GM19023 (cell line): ENCODE measurements around the gene STT3A.
A peak's percentile ranks its signal among the peaks of the same experiment; 100 is the strongest.
"Not testable (repeated sequence)": the region's sequence is repeated elsewhere in the genome, so short reads cannot be mapped to it uniquely, and the experiment has no call there.

Experiments
- ATAC-seq: cut with Tn5 transposase; IDR thresholded peaks from one replicate; pipeline ENCODE4 v1.9.1; 2021; ENCODE audit warnings: mild to moderate bottlenecking, moderate library complexity; ENCODE audit not compliant: unreplicated experiment

STT3A gene

GRCh38 chr11:125592305-125593113, at the start of gene STT3A:
Gene STT3A (plus strand): TSS chr11:125592852. CDS start chr11:125595916, 3,064 bp downstream.
- ATAC-seq = peak; percentile 96

DNA sequence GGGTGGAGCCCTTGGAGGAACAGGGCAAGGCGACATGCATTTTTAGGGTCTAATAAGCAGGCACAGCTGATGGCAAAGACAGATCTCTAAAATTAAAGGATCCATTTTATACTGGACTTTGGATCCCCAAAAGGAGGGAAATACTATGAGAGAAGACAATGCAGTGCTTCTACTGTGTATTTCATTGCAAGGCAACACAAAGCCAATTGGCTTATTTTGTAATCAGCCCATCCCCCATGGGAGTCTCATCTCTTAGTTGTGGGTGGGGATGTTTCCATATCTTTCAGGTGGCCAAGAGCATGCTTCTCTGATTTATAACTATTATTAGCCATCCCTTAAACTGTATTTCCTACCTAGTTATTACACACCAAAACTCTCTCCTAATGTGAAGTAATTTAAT, 41.9 kb upstream of the STT3A start:
- ATAC-seq = no peak

DNA sequence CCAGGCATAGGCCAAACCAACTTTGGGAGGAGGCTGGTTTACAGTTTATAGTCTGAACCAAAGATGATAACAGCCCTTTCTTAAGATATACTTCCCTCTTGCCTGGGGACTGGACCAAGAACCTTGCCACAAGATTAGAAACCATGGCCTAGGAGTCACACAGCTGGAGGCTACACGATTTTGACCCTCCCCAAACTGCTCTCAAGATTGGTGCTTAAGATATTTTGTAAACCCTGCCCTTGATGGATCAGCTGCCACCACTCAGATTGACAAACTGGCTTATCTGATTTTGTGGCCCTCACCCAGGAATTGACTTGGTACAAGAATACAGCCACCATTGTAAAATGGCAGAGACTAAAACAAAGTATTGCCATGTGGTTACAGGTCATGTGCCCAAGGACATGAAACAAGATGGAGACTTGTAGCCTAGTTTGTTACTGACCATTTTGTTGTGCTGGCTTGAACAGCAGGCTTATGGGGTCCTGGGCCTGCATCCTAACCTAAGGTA, 40.8 kb upstream of the STT3A start:
- no peak for ATAC-seq

- no peak for ATAC-seq
Observed at GRCh38 chr11:125552927-125553326, 39.7 kb upstream of the STT3A start.

GRCh38 chr11:125553357-125553756, 39.3 kb upstream of the STT3A start:
- no peak for ATAC-seq

DNA sequence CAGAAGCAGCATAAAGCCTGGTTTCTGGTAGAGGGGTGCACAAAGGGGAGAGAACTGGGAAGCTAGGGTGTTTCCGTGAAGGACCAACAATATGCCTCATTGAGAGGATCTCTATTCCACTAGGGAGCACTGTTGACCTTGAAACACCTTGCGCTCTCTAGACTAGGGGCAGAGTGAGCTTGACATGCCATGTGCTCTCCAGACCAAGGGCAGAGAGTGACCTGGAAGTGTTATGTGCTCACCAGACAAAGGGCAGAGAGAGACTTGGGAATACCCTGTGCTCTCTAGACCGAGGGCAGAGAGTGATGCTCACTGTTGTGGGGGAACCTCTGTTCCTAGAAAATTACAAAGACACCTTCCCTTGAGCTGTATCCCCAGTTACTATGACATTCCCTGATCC, 38.6 kb upstream of the STT3A start:
- ATAC-seq = no peak

DNA sequence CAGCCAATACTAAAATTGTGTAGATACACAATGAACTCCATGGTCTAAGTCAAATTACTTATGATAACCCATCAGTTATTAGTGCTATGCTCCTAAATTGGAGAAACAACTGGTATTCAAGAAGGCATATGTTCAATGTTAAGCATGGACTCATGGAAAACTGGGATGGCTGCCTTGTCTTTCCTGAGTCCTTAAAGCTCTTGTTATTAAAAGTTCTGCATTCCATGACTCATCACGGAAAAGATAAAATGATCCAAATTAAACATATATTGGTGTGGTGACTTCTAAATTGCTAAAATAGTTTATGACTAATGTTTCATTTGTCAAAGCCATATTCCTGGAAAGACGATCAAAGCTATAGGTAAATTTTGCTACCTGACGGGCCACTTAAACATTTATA, 32.8 kb upstream of the STT3A start:
- no peak for ATAC-seq

DNA sequence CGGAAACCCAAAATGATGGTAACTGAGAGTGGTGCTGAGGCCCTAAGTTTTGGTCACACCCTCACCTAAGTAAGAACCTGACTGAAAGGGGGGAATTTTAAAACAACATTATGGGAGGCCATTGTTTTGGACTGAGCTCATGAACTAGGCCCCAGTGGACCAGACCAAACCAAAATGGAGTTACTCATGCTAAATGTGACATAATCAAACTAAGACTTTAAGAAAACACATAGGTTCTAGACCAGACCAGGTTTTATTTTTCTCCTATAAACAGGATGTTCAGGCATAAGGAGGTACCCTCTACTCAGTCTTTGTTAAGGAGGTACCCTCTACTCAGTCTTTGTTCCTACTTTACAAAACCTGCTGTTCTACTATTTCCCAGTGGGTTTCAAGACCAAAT, 30.7 kb upstream of the STT3A start:
- no peak for ATAC-seq

DNA sequence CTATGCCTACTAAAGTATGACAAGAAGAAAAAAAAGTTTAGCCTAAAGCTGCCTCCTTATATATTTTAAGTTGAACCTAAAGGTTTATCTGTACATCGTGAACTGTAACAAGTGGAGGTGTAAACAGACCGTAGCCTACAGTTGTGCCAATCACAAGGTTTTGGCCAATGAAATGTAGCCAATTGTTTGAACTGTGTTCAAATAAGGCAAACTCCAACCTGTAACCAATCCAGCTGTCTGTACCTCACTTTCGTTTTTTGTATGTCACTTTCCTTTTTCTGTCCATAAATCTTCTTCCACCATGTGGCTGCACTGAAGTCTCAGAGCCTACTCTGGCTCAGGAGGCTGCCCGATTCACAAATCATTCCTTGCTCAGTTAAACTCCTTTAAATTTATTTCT, 30.2 kb upstream of the STT3A start:
- ATAC-seq = no peak

- ATAC-seq = no peak
Observed at GRCh38 chr11:125564357-125564756, 28.3 kb upstream of the STT3A start.

DNA sequence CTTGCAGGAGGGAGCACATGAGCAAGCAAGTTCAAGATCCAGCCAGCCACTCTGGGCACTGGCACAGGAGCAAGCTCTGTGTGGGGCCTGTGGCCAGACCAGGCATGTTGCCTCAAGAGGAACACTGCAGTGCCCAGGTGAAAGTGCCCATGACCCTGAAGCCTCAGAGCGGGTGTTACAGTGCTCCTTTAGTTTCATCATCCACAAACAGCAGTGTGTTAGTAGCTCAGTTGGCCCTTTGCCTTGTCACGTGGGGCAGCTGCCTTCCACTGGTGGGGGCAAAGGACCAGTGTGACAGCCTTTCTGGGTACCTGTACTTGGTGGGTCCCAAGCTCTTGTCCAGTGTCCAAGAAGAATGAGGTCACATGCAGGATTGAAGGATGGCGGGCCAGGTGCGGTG, 26.4 kb upstream of the STT3A start:
- ATAC-seq = no peak

DNA sequence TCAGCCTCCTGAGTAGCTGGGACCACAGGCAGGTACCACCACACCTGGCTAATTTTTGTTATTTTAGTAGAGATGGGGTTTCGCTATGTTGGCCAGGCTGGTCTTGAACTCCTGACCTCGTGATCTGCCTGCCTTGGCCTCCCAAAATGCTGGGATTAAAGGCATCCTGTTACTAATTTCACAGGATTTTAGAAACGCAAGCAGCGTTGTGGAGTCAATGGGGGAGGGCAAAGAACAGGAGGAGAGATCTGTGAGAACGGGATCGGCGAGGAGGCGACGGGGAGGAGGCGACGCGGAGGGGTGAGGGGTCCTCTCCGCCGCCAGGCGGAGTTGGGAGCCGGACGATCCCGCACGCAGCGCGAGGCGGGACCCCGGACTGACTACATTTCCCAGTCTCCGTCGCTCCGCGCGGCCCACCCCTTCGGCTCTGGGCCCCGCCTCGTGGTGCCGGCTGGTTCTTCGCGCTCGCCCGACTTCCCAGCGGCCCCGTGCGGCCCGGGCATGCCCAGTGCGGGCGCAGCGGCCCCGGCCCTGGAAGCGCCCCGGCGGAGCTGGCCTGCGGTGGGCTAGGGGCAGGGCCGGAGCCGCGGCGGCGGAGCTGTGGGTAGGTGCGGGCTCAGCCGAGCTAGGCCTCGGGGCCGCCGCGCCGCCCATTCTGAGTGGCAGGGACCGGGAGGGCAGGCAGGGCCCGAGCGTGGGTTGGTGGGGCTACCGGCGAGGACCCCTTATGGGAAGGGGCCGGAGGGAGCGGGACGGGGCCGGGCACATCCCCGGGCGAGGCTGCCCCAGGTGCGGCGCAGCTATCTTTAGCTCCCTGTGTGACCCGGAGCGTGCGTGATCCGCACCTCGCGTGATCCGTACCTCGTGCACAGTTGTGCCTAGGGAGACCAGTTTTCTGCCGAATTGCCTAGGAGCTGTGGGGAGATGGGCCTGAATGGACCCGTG, 23.4 kb upstream of the STT3A start, which contains the start of gene EI24:
TSS of gene EI24 (plus strand) at position 508 of the 945 bp plus-strand sequence. CDS start 3,051 bp downstream, outside the sequence.
- peak; percentile 97 for ATAC-seq

DNA sequence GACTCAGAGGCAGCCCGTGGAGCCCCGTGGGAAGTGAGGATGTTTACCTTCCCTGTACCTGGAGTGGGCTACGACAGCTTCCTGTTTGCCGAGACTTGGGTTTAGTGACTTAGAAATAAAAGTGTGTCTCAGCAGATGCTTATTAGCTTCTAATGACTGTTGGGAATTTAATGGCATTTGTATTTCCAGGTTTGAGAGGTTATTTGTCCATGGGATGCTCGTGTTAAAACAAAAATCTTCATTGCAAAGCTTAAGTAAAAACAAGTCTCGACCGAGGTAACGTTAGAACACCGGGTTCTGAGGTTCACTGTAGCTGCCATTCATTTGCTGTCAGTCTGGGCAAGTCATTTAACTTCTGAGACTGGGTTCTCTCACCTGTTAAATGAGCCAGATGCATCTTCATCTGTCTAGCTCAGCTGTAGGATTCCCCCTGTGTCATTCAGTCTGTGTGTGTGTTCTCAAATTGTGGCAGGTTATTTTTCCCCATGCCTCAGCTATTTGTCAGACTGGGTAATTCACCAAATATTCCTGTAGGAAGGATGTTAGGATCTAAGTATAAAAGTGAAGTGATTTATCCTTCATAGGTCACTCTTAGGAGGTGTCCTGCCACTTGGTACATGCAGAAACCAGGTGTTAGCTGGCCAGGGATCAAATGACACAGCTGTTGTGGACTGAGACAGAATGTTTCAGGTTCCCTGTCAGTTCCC, 22.6 kb upstream of the STT3A start:
- ATAC-seq = peak; percentile 24

DNA sequence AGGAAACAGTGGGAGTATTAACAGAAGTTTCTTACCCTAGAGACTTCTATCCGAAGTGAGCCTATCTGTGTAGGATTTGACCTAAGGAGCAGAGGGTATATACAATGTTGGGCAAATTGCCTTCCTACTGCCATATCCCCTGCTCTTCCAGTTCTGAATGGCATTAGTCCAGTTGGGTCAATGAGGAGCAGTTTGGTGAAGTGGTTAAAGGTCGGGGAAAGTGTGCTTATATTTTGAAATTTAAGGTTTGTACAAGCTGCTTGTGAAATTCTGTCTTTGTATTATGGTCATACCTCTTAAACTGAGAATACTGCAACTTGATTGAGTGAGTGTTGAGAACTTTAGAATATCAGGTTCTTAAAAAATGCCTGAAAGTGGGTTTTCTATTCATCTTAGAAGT, 21.7 kb upstream of the STT3A start:
- no peak for ATAC-seq

- ATAC-seq = no peak
Observed at GRCh38 chr11:125572916-125573315, 19.7 kb upstream of the STT3A start.

GRCh38 chr11:125577181-125577580, 15.5 kb upstream of the STT3A start:
- not testable (repeated sequence) for ATAC-seq

DNA sequence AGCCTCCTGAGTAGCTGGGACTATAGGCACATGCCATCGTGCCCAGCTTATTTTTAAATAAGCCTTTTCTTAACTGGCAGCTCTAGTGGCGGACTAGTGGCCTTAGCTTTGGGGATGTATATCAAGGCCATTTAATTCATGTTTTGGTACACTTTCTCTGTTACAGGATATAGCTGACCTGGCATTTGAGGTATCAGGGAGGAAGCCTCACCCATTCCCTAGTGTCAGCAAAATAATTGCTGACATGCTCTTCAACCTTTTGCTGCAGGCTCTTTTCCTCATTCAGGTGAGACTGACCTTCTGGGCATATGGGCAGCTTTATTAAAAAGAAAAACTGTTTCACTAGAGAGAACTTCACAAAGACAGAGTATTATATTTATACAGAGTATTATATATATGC, 13.9 kb upstream of the STT3A start:
- ATAC-seq = no peak

GRCh38 chr11:125579811-125580210, 12.8 kb upstream of the STT3A start:
- ATAC-seq = no peak

DNA sequence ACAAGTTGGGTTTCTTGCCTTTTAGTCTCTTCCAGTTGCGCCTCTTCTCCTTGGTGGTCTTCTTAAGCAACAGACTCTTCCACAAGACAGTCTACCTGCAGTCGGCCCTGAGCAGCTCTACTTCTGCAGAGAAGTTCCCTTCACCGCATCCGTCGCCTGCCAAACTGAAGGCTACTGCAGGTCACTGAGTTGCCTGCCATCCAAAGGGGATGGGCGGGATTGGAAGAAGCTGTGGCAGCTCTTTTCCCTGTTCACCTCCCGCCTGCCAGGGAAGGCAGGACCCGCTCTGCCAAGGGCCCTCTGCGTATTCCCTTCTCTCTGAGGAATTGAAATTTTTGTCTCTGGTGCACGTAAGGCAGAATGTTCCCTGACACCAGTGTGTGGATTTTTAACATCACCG, 9.2 kb upstream of the STT3A start:
- ATAC-seq = no peak

- no peak for ATAC-seq
Observed at GRCh38 chr11:125585487-125585886, 7.2 kb upstream of the STT3A start.

- no peak for ATAC-seq
Observed at GRCh38 chr11:125586623-125587022, 6.0 kb upstream of the STT3A start.
